C4-2B (cell line): ENCODE data around the gene EEIG2.

ENCODE experiments used
- ZFX ChIP-seq: fragments of 450-650 bp; IDR thresholded peaks from 2 replicates; pipeline ENCODE4 v1.6.1; 2017
- TF ChIP-seq, protein P1 (sequence below): fragments of 450-650 bp; conservative IDR thresholded peaks from 2 replicates; pipeline ENCODE4 v1.5.1; 2017; ENCODE audit warnings: mild to moderate bottlenecking

DNA sequence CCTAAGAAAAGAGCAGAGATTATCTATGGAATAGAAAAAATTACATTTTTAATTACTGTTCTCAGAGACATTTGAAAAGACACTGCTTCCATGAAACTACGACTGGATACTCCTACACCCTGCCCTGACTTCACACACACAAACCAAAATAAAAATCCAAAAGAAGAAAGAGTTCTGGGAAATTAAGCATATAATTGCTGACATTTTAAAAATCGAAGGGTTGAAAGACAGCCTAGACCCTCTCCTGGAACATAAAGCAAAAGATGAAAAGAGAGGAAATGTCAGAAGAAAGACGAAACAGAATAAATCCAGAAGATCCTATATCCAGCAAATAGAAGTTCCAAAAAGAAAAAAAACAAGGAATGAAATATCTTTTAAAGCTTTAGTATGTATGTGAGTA, 32.8 kb upstream of the EEIG2 start:
- TF ChIP-seq, protein P1, sequence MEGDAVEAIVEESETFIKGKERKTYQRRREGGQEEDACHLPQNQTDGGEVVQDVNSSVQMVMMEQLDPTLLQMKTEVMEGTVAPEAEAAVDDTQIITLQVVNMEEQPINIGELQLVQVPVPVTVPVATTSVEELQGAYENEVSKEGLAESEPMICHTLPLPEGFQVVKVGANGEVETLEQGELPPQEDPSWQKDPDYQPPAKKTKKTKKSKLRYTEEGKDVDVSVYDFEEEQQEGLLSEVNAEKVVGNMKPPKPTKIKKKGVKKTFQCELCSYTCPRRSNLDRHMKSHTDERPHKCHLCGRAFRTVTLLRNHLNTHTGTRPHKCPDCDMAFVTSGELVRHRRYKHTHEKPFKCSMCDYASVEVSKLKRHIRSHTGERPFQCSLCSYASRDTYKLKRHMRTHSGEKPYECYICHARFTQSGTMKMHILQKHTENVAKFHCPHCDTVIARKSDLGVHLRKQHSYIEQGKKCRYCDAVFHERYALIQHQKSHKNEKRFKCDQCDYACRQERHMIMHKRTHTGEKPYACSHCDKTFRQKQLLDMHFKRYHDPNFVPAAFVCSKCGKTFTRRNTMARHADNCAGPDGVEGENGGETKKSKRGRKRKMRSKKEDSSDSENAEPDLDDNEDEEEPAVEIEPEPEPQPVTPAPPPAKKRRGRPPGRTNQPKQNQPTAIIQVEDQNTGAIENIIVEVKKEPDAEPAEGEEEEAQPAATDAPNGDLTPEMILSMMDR = no peak
- TF ChIP-seq ZFX = no peak
